Measurements from ENCODE around the gene GYPC. TPM values are rescaled to one million over a fixed set of nuclear protein-coding genes. Genes with fewer than 3 reads are reported as not detected.

The GYPC gene
- total RNA-seq, 1 donor from 2014 or later: 128 TPM

DNA sequence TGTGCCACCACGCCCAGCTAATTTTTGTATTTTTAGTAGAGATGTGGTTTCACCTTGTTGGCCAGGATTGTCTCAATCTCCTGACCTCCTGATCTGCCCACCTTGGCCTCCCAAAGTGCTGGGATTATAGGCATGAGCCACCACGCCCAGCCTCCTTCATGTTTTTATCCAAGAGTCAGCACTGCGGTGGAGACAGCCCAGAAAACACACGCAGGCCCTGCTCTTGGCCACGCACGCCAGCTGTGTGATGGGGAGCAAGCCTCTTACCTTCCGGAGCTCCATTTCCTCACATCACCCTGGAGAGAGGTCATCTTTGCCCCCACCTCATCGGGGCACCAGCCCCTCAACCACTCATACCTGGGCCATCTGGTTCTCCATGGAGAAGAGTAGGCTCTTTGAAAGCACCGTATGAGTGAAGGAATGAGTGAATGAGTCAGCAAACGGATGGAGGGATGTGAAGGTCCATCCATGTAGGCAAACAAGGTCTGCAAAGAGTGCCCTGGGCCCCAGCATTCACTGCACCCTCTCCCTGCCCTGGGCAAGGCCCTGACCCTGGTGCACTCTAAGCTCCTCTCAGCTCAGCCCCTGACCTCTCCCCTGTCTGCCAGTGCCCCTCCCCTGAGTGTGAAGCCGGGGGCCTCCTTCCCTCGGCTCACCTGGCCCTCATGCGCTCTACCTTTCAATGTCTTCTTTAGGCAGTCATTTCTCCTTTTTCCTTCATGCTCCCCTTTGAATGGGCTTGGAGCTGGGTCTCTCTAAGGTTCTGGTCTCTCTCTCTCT, 7.4 kb downstream of the GYPC start:
- intact Hi-C loops (cut with micrococcal nuclease): no loop called here
- peaks cover 73% of the 10 kb centered on the region for H3K36me3 Mint-ChIP-seq (ENCODE audit: low read depth)
- peak overlapping the region; percentile 70 for H3K4me3 Mint-ChIP-seq (ENCODE audit: low read depth)

DNA sequence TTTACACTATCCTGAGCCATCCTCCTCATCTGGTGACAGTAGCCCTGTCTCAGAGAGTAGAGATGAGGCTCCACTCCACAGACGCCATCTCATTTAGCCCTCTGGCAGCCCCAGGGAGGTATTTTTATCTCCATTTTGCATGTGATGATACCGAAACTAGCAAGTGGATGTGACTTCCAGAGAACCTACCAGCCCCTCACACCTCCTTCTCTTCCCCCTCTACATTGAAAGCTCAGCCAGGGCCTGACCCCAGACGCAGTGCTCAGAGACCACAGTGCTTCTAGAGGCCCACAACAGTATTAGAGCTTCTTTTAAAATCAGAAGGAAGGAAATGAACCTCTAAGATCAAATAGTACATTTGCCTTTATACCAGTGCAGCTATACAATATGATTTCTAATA, 8.3 kb downstream of the GYPC start:
- DNase-seq (ENCODE audit: low spot score): no peak
- peaks cover 70% of the 10 kb centered on the region for H3K36me3 Mint-ChIP-seq (ENCODE audit: low read depth)
- peaks cover 84% of the 10 kb centered on the region for H3K4me1 Mint-ChIP-seq (ENCODE audit: low read depth)
- H3K9me3 Mint-ChIP-seq: no peaks in the 10 kb centered on the region
- no peaks in the 10 kb centered on the region for H3K27me3 Mint-ChIP-seq (ENCODE audit: low read depth)
- peak overlapping the region; percentile 70 for H3K4me3 Mint-ChIP-seq (ENCODE audit: low read depth)
- peak overlapping the region; percentile 93 for H3K27ac Mint-ChIP-seq
- intact Hi-C loops (cut with micrococcal nuclease): no loop called here

More for the DNA sequence above, 7.4 kb downstream of the GYPC start:
- Mint-ChIP-seq H3K4me1 (ENCODE audit: low read depth) (peaks cover 89% of the 10 kb centered on the region), H3K9me3 (no peaks in the 10 kb centered on the region), H3K27ac (peak overlapping the region; percentile 93), H3K27me3 (ENCODE audit: low read depth) (no peaks in the 10 kb centered on the region)
- DNase-seq (ENCODE audit: low spot score): no peak

DNA sequence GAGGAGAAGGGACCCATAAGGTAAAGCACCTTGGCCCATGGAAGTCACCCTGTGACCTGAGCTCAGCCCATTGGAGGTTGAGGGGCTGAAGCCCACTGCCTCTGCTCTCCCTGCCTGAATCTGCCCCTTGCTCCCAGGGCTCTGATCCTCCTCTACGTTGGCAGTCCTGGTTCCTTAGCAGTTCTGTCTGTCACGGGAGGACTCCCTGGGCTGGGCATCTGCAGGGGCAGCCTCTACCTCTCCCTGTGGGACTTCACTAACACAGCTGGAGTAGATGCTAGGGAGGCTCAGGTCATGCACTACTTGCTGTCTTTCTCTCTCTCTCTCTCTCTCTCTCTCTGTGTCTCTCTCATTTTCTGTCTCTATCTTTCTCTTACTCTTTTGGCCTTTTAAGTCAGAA, 8.7 kb downstream of the GYPC start:
- Mint-ChIP-seq H3K9me3 (no peaks in the 10 kb centered on the region), H3K27me3 (ENCODE audit: low read depth) (no peaks in the 10 kb centered on the region), H3K4me3 (ENCODE audit: low read depth) (peak overlapping the region; percentile 70), H3K27ac (peak overlapping the region; percentile 93), H3K36me3 (ENCODE audit: low read depth) (peaks cover 69% of the 10 kb centered on the region), H3K4me1 (ENCODE audit: low read depth) (peaks cover 82% of the 10 kb centered on the region)
- no peak for DNase-seq (ENCODE audit: low spot score)
- intact Hi-C loops (cut with micrococcal nuclease): no loop called here

DNA sequence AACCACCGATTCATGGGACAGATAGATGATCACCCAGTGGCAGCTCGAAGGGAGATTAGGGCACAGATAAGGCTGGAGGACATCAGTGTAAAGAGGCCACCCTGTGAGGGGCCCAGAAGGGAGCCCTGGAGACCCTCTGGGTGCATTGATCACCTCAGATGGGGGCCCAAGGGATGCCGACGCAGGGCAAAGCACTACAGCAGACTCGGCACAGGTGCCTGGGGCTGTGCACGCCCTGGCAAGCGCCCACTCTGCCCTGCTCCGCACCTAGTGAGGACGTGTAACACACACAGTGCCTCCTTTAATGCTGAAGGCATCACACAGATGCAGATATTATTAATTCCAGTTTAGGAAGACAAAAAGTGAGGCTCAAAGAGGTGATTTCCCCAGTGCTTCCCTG, 9.5 kb downstream of the GYPC start:
- no peaks in the 10 kb centered on the region for H3K27me3 Mint-ChIP-seq (ENCODE audit: low read depth)
- no peaks in the 10 kb centered on the region for H3K9me3 Mint-ChIP-seq
- peaks cover 73% of the 10 kb centered on the region for H3K36me3 Mint-ChIP-seq (ENCODE audit: low read depth)

DNA sequence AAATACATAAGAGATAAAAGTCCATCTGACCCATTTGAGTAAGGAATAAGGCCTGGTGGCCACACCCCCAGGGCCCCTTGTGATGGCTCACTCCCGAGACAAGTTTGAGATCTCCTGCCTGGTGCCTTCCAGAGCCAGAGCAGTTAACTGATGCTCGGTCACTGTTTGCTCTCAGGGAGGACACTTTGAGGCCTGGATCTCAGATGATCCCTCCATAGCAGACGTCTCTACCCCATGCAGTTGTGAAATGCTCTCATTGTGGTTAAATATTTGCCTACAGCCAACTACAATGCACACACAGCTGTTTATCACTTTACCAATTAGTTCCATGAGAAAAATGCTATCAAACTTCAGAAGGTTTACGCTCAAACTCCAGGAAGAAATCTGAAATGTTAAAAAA, 12.3 kb downstream of the GYPC start:
- peaks cover 2% of the 10 kb centered on the region for H3K9me3 Mint-ChIP-seq
- peak overlapping the region; percentile 58 for H3K27ac Mint-ChIP-seq
- intact Hi-C loops (cut with micrococcal nuclease): no loop called here
- DNase-seq (ENCODE audit: low spot score): no peak
- H3K4me1 Mint-ChIP-seq (ENCODE audit: low read depth): peaks cover 51% of the 10 kb centered on the region
- H3K4me3 Mint-ChIP-seq (ENCODE audit: low read depth): no peak overlapping the region
- H3K27me3 Mint-ChIP-seq (ENCODE audit: low read depth): no peaks in the 10 kb centered on the region
- peaks cover 78% of the 10 kb centered on the region for H3K36me3 Mint-ChIP-seq (ENCODE audit: low read depth)

More for the DNA sequence above, 9.5 kb downstream of the GYPC start:
- Mint-ChIP-seq H3K4me1 (ENCODE audit: low read depth) (peaks cover 78% of the 10 kb centered on the region), H3K4me3 (ENCODE audit: low read depth) (no peak overlapping the region), H3K27ac (peak overlapping the region; percentile 93)
- DNase-seq (ENCODE audit: low spot score): no peak
- intact Hi-C loops (cut with micrococcal nuclease): no loop called here

DNA sequence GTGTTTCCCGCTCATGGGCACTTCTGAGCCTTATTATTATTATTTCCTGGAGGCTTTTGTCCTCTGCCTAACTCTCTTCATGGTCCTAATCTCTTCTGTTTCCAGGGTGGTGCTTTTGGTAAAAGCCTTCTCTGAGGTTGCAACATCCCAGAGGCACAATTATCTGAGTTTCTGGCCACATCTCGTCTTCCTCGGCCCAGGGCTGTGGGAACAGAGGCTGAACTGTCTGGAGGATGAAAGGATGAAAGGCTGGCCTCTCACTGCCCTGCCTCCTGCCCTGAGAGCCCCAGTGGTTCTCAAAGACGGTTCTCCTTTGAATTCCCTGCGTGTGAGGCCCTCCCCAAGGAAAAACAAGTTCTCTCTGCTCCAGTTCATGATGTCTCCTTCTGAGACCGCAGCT, 13.8 kb downstream of the GYPC start:
- DNase-seq (ENCODE audit: low spot score): no peak
- Mint-ChIP-seq H3K27ac (no peak overlapping the region), H3K4me1 (ENCODE audit: low read depth) (peaks cover 37% of the 10 kb centered on the region), H3K36me3 (ENCODE audit: low read depth) (peaks cover 81% of the 10 kb centered on the region), H3K4me3 (ENCODE audit: low read depth) (no peak overlapping the region), H3K9me3 (peaks cover 9% of the 10 kb centered on the region), H3K27me3 (ENCODE audit: low read depth) (no peaks in the 10 kb centered on the region)
- intact Hi-C loops (cut with micrococcal nuclease): no loop called here

DNA sequence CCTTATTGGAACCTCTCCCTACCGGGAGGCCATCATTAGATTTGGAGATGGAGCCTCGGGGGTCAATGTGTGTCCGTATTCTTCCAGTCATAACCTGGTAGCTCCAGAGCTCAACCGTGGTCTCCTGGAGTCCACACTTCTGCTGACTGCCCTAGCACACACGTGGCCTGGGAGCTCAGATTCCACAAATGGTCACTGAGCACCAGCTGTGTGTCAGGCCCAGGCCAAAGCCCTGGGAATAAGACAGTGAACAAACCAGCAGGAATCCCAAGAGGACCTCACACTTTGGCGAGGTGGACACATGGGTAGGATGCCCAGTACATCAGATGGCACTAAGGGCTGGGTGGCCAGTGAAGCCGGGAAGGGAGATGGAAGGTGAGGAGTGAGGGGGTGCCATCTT, 15.5 kb downstream of the GYPC start:
- Mint-ChIP-seq H3K4me1 (ENCODE audit: low read depth) (peaks cover 29% of the 10 kb centered on the region), H3K9me3 (peaks cover 26% of the 10 kb centered on the region), H3K36me3 (ENCODE audit: low read depth) (peaks cover 84% of the 10 kb centered on the region), H3K27me3 (ENCODE audit: low read depth) (no peaks in the 10 kb centered on the region), H3K4me3 (ENCODE audit: low read depth) (no peak overlapping the region), H3K27ac (no peak overlapping the region)
- no peak for DNase-seq (ENCODE audit: low spot score)
- intact Hi-C loops (cut with micrococcal nuclease): no loop called here

DNA sequence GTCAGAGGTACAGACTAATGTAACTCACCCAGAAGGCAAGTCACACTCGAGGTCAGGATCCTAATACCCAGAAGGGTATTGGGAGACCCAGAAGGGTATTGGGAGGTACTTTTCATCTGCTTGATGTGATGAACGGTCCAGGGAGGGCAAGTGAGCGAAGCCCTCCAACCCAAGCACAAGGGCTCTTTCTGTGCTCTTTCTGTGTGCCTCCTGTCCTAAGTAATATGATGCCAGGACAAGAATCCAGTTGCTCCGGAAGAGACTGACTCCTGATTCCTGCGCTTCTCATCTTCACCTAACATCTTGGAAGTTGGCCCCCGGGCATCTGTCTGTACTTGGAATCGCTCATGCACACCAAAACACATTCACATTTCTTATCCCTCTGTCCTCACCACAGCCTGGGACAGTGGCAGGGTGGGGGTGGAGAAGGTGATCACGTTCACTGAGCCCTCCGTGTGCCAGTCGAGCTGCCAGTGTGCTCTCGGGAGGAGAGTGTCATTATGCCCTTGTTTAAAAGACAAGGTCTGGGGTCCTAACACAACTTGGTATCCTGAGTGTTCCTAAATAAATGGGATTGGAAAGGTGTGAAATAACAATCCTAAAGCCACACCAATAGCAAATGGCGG, 17.1 kb downstream of the GYPC start:
- intact Hi-C loops (cut with micrococcal nuclease): no loop called here
- no peaks in the 10 kb centered on the region for H3K27me3 Mint-ChIP-seq (ENCODE audit: low read depth)
- no peak for DNase-seq (ENCODE audit: low spot score)
- no peak overlapping the region for H3K27ac Mint-ChIP-seq
- no peak overlapping the region for H3K4me3 Mint-ChIP-seq (ENCODE audit: low read depth)
- peaks cover 83% of the 10 kb centered on the region for H3K36me3 Mint-ChIP-seq (ENCODE audit: low read depth)
- peaks cover 23% of the 10 kb centered on the region for H3K4me1 Mint-ChIP-seq (ENCODE audit: low read depth)
- H3K9me3 Mint-ChIP-seq: peaks cover 26% of the 10 kb centered on the region

DNA sequence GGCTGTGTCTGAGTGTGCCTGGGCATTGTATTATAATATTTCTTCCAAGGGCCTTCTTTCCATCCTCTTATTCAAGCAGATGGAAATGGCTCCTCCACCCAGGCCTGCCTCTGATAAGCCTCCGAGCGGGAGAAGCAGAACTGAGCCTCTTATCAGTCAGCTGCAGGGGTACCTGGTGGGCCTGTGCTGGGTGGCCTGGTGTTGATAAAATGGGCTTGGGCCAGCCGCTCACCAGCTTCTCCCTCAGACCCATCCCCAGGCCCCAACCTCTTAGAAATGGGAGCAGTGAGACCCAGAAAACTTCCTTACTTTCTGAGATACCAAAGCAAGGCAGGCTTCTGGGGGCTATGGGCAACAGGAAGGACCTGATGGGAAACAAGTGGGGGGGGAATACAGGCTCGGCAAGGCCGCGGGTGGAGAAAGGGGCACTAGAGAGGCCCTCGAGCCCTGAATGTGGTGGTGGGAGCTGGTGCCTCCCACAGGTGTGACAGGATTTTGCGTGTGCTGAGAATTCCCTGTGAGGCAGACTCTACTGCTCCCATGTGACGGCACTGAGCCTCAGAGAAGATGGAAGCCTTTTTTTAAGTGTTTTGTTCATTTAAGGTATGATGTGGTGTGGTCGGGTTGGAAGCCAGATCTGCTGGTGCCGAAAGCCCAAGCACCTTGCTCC, 18.3 kb downstream of the GYPC start:
- no peak overlapping the region for H3K4me3 Mint-ChIP-seq (ENCODE audit: low read depth)
- no peak overlapping the region for H3K27ac Mint-ChIP-seq
- H3K36me3 Mint-ChIP-seq (ENCODE audit: low read depth): peaks cover 91% of the 10 kb centered on the region
- no peak for DNase-seq (ENCODE audit: low spot score)
- no peaks in the 10 kb centered on the region for H3K27me3 Mint-ChIP-seq (ENCODE audit: low read depth)
- peaks cover 26% of the 10 kb centered on the region for H3K9me3 Mint-ChIP-seq
- H3K4me1 Mint-ChIP-seq (ENCODE audit: low read depth): peaks cover 22% of the 10 kb centered on the region
- intact Hi-C loops (cut with micrococcal nuclease): no loop called here

DNA sequence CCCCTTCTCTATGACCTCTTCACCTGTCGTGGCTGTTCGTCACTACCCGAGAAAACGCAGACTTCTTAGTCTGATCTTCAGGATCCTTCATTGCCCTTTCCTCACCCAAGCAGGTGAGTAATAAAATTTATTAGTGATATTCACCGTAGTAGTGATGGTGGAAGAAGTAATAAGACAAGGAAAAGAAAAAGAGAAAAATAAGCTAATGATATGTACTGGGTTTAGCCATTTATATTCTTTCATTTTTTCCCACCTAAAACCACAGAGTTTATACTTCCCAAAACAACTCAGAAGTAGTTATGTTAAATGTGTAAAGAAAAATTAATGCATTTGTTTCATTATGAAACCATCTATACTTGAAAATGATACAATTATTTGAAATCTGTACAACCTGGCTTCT, 19.7 kb downstream of the GYPC start:
- intact Hi-C loops (cut with micrococcal nuclease): no loop called here
- H3K36me3 Mint-ChIP-seq (ENCODE audit: low read depth): peaks cover 87% of the 10 kb centered on the region
- H3K4me1 Mint-ChIP-seq (ENCODE audit: low read depth): peaks cover 19% of the 10 kb centered on the region
- DNase-seq (ENCODE audit: low spot score): no peak
- peaks cover 26% of the 10 kb centered on the region for H3K9me3 Mint-ChIP-seq
- no peak overlapping the region for H3K27ac Mint-ChIP-seq
- no peaks in the 10 kb centered on the region for H3K27me3 Mint-ChIP-seq (ENCODE audit: low read depth)
- no peak overlapping the region for H3K4me3 Mint-ChIP-seq (ENCODE audit: low read depth)

DNA sequence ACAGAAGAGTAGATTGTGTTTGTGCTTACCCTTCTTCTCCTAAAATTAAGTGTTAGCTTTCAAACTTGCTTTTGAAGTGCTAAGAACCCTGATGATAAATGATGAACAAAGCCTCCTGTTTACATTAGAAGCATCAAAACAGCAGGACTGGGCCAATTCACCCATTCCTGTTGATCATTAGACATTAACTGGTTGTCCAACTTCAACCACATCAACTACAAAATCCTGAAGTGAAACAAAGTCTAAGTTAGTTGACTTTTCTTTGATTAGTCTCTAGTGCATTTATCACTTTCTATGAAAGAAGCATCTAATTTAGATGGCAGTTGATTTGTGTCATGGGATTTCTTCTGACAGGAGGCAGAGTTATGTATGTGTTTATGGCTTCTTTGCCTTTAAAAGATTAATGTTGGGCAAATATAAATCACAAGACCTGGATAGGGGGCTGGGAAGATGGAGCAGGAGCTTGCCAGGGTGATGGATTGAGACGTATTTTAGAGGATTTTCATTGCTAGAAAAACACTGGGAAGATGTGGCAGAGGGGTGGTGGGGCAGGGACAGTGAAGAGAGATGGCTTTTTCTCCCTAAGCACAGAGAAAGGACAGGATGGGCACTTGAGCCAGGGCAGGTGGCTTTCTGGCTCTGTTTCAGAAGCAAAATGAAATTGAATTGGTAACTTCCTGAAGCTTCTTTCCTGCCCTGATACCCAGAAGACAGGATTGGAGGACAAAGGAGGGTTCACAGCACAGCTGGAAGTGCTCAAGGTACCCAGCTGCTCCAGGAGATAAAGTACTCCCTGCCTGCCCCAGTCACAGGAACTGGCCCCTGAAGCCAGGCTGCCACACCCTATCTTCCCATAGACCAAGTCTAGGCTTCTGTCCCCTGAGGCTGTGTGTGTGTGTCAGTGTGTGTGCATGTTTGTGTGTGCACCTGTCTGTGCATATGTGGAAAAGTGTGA, 20.5 kb downstream of the GYPC start:
- H3K27me3 Mint-ChIP-seq (ENCODE audit: low read depth): no peaks in the 10 kb centered on the region
- no peak for DNase-seq (ENCODE audit: low spot score)
- H3K36me3 Mint-ChIP-seq (ENCODE audit: low read depth): peaks cover 85% of the 10 kb centered on the region
- peaks cover 26% of the 10 kb centered on the region for H3K9me3 Mint-ChIP-seq
- intact Hi-C loops (cut with micrococcal nuclease): no loop called here
- peaks cover 19% of the 10 kb centered on the region for H3K4me1 Mint-ChIP-seq (ENCODE audit: low read depth)
- H3K4me3 Mint-ChIP-seq (ENCODE audit: low read depth): no peak overlapping the region
- H3K27ac Mint-ChIP-seq: peak overlapping the region; percentile 54

DNA sequence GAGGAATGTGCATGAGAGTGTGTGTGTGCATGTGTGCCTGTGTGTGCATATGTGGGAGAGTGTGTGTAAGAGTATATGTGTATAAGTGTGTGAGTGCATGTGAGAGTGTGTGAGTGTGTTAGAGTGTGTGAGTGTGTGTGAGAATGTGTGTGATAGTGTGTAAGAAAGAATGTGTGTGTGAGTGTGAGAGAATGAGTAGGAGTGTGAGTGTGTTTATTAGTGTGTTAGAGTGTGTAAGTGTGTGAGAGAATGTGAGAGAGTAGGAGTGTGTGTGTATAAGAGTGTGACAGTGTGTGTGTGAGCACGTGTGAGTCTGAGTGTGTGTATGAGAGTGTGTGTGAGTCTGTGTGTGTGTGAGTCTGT, 21.2 kb downstream of the GYPC start:
- no peak overlapping the region for H3K4me3 Mint-ChIP-seq (ENCODE audit: low read depth)
- DNase-seq (ENCODE audit: low spot score): no peak
- H3K9me3 Mint-ChIP-seq: peaks cover 26% of the 10 kb centered on the region
- peaks cover 82% of the 10 kb centered on the region for H3K36me3 Mint-ChIP-seq (ENCODE audit: low read depth)
- peaks cover 19% of the 10 kb centered on the region for H3K4me1 Mint-ChIP-seq (ENCODE audit: low read depth)
- no peaks in the 10 kb centered on the region for H3K27me3 Mint-ChIP-seq (ENCODE audit: low read depth)
- H3K27ac Mint-ChIP-seq: peak overlapping the region; percentile 12
- intact Hi-C loops (cut with micrococcal nuclease): no loop called here

All from activated T-helper 2 cell treated with anti-CD3 and anti-CD28 coated beads, Interferon-gamma antibody, Interleukin-2, Interleukin-4, amounts not matched to agents 10 μg/mL and 5 μg/mL and 100 μg/mL, durations not matched to agents 14 hours and 24 hours and 36 hours (primary cell).